Measurements from ENCODE around the gene FAM221A.
"Not testable (repeated sequence)": the region's sequence is repeated elsewhere in the genome, so short reads cannot be mapped to it uniquely, and the experiment has no call there.

Gene FAM221A, protein sequence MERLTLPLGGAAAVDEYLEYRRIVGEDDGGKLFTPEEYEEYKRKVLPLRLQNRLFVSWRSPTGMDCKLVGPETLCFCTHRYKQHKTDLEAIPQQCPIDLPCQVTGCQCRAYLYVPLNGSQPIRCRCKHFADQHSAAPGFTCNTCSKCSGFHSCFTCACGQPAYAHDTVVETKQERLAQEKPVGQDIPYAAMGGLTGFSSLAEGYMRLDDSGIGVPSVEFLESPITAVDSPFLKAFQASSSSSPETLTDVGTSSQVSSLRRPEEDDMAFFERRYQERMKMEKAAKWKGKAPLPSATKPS

DNA sequence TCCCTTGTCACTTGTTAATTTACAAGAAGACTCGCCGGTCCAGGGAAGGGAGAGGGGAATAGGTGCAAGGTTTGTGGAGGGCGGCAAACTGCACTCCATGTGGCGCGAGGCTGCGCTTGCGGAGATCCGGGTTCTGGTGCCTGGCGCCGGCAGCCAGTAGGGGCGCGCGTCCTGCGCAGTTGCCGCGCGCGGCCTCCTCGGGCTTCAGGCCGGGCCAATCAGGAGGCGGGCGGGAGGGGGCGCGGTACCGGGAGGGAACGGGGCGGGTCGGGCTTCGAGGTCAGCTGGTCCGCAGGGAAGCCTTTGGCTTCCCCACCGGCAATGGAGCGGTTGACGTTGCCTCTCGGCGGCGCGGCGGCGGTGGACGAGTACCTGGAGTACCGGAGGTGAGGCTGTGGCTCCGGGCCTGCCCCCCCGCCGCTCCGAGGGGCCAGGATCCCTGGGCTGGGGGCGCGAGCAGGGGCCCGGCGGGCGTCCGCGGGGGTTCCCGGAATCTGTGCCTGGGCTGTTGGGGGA lies at the start of gene FAM221A:
Gene FAM221A (plus strand): TSS at position 302 of the 516 bp plus-strand sequence. CDS start 20 bp downstream, at position 322.
- DNase-seq: no peak

DNA sequence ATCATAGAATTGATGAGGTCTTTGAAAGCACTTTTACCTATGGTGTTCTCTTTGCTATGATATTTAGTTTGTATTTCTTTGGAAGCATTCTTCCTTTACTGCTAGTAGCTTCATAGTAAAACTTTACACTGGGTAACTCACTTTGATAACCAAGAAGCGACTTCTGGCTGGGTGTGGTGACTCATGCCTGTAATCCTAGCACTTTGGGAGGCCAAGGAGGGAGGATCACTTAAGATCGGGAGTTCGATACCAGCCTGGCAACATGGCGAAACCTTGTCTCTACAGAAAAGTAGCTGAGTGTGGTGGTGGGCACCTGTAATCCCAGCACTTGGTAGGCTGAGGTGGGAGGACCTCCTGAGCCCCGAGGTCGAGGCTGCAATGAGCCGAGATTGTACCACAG lies 46.6 kb upstream of the FAM221A start:
- DNase-seq: no peak

DNA sequence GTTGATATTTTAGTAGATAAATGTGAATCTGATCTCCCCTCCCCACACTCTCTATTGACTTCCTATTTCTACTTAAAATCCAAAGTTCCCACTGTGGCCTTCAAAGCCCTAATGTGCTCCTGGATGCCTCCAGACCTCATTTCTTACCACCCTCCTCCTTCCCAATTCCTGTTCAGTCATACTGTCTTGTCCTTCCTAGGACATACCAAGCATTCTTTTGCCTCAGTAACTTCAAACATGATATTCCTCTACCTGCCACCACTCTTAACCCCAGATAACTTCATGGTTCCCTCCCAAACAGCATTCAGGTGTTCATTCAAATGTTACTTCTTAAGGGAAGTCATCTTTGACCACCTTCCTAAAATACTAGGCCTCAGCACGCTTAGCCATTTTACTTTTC lies 34.2 kb upstream of the FAM221A start:
- DNase-seq: no peak

DNA sequence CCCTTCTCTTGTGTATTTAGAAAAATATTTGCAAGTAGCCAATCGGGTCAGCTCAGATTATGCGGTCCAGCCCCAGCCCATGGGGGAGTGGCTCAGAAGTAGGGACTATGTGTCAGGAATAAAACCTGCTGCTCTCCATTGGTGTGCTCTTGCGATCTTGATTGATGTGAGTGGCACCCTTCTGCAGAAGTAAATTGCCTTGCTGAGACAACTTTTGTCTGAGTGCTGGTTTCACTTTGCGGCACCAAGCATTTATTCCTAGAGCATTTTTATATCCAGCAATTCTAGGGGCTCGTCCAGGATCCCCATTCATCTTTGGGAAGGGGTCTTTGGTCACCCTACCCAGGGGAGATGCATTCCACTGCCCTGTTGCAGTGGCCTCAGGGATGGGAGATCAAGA lies 26.1 kb upstream of the FAM221A start:
- DNase-seq: no peak

DNA sequence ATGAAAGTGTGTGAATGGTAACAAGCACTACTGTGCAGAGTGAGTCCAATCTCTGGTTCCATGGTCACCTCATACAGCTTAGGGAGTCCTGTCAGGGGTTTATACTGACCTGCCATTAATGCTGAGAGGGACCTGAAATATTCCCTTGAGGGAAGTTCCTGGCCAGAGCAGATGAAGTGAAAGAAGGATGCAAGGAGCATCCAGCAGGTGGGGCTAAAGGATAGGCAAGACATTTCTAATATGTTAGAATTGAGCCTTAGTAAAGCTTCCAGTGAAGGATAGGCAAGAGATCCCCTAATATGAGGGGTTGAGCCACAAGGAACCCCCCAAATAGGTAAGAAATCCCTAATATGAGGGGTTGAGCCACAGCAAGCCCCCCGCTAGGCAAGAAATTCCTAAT lies 25.5 kb upstream of the FAM221A start:
- no peak for DNase-seq

DNA sequence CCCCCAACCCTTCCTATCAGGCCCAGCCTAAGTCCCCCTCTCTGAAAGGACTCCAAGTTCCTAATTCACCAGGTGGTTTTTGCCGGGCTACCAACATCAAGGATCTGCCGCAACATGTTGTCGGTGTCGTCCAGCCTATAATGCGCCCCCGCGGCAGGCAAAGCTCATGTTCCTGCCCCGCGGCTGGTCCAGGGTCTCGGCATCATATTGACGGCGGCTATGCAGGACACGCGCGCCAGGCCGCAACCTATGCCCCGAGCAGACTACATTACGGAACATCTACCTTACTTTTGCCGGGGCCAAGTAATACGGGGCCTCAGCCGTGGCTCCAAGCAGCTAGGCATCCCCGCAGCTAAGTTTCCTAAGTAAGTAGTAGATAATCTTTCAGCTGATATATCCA lies 24.6 kb upstream of the FAM221A start:
- DNase-seq: no peak

DNA sequence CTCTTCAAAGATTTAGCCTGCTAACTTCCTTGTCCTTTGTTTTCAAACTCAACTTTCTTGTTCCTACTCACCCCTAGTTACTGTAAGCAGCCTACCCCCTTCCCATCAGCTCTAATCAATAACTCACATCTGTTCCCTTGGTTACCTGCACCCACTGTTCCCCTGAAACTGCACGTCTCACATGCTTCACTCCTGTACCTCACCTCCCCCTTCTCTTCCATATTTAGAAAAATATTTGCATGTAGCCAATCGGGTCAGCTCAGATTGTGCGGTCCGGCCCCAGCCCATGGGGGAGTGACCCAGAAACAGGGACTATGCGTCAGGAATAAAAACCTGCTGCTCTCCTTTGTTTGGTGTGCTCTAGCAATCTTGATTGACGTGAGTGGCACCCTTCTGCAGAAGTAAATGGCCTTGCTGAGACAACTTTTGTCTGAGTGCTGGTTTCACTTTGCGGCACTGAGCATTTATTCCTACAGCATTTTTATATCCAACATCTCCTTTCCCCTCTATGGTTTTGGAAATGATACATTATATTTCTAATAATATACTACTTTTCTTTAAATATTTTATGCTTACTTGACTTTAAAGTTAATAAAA lies 21.1 kb upstream of the FAM221A start:
- no peak for DNase-seq

DNA sequence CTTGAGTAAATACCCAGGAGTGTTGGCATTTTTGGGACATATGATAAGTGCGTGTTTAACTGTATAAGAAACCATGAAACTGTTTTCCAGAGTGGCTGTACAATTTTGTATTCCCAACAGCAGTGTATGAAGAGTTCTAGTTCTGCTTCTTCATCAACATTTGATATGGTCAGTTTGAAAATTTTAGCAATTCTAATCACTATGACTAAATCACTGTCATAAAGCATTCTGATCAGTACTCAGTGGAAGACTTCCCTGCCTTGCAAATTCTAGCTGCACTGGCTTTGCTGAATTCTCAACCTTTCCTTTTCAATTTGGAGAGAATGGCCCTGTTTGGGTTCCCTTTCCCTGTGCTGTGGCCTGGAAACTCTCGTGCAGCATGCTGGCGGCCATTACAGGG lies 18.6 kb upstream of the FAM221A start:
- DNase-seq: no peak

DNA sequence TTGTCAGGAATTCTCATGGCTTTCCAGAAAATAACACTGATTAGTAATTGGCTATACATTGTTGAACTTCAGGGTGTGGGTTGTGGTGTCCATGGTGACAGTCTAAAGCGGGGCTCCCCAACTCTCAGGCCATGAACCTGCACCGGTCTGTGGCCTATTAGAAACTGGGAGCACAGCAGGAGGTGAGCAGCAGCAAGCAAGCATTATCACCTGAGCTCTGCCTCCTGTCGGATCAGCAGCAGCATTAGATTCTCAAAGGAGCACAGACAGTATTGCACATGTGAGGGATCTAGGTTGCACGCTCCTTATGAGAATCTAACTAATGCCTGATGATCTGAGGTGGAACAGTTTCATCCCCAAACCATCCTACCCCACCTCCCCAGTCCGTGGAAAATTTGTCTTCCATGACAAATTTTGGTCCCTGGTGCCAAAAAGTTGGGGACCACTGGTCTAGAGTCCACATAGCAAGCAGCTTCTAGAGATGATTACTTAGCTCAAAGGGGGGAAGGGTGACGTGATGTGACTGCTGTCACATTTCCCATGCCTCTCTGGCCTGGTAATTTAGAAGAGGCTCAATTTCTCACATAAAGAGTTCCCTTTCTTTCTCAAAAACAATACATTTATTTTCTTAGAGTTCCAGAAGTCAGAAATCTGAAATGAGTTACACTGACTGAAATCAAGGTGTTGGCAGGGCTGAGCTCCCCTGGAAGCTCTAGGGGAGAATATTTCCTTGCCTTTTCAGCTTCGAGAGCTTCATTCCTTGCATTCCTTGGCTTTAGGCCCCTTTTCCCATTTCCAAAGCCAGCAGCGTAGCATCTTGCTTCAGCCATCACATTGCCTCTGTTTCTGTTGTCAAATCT lies 17.6 kb upstream of the FAM221A start:
- DNase-seq: no peak

DNA sequence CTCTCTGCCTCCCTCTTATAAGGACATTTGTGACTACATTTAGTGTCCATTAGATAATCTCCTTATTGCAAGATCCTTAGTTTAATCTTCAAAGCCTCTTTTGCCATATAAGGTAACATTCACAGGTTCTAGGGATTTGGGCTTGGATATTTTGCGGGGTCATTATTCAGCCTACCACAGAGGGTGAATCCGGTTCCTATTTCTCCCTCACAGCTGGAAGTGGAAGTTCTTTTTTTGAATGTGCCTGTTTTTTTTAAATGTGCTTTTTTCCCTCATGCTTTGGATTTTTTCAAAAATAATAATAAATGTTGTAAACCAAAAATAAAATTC lies 17.1 kb upstream of the FAM221A start:
- no peak for DNase-seq

DNA sequence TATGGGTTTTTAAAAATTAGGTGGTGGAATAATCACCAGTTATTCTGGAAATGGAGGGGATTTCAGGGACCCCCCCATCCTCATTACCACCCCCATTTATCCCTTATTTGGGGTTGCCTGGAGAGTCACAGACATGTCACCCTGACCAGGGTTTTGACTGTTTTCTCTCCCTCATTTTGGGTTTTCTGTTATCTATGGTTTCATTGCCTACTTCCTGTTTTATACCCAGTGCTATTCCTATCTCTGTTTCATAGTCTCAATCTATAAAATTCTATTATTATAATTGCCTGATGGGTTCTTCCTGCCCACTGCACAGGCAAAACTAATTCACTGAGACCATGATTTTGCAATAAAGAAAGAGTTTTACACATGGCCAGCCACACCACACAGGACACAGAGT lies 15.9 kb upstream of the FAM221A start:
- no peak for DNase-seq

DNA sequence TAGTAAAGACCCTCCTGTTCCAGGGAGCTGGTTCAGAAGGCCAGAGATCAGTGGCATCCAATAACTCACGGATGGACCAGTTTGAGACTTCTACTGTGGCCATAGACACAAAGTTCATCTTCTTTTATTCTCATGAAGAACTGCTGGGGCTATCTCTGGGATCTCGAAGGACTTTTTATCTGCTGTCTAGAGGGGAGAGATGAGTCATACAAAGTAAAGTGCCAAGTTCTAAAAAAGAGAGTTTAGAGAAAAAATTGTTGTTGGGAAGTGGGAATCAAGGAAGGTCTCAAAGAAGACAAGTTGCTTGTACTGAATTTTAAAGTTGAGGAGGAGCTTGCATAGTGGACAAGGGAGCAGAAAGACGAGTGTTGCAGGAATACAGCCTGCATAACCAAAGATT lies 8.0 kb upstream of the FAM221A start:
- no peak for DNase-seq

DNA sequence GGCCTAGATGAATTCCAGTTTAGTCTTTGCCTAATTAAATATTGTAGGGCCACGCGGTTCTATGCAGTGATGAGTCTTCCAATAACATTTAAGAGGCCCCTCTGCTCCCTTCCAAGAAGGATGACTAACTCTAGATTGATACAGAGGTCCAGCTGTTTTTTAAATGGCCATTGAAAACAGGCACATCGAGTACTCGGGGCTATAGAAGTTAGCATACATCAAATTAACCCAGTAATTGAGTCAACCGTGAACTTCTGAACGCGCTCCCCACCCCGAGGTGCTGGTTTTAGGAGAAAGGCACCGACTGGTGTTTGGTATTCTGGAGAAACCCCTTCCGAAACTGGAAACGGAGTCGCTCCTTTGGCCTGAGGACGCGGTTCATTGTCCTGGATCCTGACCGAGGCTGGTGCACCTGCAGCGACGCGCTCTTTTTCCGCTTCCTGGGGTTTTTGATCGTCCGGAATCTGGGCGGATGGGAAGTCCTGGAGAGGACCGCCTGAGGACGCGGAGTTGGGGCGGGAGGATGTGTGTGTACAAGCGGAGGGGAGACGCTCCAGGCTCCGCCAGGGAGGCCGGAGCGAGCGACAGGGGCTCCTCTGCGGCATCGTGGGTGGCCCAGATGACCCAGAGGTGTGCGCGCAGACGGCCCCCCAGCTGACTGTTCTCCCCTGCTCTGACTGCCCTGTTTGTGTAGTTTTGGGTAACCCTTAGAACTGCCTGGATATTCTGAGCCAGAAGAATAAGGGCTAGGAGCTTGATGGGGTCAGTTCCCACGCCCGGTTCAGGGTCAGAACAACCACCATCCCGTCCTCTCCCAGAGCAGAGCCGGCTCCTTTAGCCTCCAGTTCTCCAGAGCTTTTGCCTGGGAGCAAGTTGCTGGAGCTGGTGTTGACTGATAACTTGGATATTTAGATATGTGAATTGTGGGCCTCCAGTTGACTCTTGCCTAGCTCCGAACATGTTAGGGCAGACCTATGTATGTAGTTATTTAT lies 711 bp downstream of the FAM221A start:
- no peak for DNase-seq

DNA sequence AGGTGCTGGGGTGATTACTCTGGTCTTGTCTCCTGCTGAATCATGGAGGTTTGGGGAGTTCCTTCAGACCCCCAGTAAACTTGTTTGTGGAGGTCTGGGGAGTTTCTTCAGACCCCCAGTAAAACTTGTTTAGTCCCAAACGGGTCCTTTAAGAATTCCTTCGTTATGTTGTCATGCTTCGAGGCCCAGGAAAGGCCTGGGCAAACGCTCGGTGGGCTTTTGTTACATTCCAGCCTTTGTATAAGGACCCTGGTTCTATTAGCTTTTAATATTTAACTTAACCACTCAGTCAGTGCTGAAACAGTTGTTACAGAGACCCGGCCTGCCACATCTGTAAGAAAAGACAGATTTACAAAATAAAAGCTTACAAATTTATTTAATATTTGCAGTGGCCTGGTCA lies 4.0 kb downstream of the FAM221A start:
- not testable (repeated sequence) for DNase-seq

DNA sequence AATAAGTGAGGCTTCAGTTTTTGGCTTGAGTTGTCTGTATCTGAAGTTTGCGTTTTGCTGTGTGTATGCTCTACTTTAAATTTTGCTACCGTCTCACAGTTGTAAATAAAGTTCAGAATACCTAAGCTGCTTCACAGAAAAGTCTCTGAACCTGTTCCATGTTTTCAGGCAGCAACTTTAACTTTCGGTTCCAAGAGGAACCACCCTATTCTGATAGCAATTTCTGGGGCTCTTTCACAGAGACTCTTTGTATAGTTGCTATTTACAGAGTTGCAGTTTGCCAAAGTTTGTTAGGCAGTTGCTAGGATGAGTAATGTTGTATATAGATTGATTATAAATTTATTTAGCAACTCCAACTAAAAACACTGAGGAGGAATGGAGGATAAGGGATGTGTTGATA lies 5.7 kb downstream of the FAM221A start:
- no peak for DNase-seq

DNA sequence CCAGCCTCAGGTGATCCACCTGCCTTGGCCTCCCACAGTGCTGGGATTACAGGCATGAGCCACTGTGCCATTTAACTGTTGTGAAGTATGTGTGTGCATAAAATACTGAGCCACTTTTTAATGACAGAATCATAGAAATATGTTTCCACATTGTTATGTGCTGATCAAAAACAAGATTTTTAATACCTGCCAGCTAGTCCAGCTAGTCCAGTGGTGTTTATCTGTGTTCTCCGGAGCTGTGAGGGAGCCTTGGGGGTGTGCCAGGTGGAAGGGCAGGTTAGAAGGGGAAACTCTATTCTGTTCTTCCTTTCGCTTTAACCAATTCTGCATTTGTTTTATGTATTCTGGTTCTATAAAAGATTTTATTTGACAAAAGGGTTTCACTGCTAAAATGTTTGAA lies 7.0 kb downstream of the FAM221A start:
- DNase-seq: no peak

DNA sequence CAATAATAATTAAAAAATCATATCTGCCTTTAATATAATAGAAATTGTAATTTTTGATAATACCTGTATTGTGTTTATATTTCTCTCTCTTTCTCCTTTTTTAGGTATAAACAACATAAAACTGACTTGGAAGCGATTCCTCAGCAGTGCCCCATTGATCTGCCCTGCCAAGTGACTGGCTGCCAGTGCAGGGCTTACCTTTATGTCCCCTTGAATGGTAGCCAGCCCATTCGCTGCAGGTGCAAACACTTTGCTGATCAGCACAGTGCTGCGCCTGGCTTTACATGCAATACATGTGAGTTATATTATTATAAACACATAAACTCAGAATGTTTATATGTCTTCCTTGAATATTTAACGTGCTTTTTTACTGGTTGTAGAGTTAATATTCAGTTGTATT lies 9.2 kb downstream of the FAM221A start:
- no peak for DNase-seq

DNA sequence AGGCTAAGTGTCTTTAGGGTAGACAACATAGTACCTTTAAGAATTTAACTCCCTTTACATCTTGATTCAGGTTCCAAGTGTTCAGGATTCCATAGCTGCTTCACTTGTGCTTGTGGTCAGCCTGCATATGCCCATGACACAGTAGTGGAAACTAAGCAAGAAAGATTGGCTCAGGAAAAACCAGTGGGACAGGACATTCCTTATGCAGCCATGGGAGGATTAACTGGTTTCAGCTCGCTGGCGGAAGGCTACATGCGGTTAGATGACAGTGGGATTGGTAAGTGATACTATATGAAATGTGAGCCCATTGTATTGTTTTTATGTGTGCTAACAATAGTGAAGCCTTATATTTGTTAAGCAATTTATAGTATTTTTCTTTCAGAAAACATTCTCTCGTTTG lies 11.3 kb downstream of the FAM221A start:
- no peak for DNase-seq

DNA sequence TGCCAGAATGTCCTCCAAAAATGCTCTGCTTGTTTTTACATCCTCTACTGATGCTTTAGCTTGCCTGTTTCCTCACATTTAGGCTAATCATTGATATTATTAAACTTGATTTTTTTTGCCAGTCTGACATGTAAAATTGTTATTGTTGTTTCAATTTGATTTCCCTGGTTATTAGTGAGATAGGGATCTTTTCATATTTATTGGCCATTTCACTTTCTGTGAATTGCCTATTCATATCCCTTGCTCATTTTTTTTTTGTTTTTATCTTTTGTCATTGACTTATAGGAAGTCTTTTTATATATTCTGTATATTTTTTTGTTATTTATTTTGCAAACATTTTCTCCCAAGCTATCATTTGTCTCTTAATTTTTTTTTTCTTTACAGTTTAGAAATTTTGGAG lies 13.2 kb downstream of the FAM221A start:
- no peak for DNase-seq

DNA sequence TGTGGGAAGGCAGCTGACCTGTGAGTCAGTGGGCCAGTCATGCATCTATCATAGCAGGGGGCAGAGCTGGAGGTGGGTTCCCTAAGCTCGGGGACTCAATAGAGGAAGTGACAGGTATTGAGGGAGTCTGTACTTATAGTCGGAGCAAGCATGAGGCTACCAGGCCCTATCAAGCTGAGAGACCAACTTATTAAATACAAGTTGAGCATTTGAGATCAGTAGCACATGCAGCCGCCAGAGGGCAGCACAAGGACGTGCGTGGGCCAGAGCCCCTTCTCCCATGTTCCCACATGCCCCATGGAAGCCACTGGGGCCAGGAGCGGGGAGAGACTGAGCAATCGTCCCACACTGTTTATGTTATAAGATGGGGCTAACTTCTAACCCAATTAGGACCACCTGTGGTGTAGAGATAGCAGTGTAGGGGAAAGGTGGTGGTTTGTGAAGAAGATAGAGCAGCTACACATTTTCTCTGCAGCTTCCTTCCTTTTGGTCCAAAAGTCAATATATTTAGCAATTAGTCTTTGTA lies 17.0 kb downstream of the FAM221A start:
- DNase-seq: no peak

DNA sequence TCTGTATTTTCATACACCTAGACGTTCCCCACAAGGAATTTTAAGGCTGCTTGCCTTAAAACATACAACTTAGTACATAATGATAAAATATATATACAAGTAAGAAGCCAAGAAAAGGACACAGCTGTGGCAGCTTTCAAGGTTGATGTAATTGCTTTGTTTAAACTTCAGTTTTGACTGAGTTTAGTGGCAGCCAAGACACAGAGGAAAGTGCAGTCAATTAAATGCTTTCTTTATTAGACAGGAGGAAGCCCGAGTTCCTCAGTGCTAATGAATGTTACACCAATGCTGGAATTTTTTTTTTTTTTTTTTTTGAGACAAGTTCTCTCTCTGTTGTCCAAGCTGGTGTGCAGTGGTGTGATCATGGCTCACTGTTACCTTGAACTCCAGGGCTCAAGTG lies 18.8 kb downstream of the FAM221A start:
- no peak for DNase-seq

DNA sequence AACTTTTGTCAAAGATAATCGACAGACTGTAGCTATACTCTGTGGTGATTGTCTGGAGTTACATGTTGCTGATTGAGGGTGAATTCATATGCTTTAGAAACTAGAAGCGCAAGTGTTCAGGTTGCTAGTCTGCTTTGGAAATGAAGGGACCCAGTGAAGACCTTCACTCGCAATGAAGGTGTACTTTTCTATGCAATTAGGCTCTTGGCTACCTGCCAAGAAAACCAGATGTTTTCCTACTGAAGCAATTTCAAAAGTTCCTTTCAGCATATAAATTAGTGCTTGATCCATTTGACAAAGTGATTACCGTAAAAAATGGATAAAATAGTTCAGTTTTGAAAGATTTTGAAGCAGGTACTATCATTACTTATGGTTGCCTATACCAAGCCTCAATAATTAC lies 20.0 kb downstream of the FAM221A start:
- DNase-seq: no peak

All from NCI-H187 treated with DMSO at 0.1 percent for 48 hours (cell line).